ENCODE results near the gene CAPN9. TPM values are rescaled to one million over a fixed set of nuclear protein-coding genes. Genes with fewer than 3 reads are reported as not detected.
A peak's percentile ranks its signal among the peaks of the same experiment; 100 is the strongest.

The CAPN9 gene
- total and polyA plus RNA-seq, 2 donors = 0.19 to 0.46 TPM

DNA sequence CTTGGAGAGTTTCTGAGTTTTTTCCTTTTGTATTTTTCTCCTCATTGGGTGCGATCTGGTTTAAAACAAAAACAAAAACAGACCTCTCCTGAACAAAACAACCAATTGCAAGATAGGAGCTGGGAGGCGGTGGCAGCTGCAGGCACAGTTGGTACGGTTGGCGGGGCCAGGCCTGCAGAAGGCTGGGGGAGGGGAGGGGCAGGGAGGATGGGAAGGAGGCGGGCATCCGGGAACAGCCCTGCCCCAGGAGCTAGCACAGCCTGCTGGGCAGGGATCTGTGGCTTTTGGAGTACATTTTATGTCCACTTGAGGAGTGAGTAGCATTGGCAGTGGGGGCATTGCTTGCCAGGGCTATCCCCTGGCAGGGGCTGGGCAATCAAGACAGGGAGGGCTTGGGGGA, 5.2 kb downstream of the CAPN9 start:
- Histone ChIP-seq H3K4me3 (ENCODE audit: low read length in 2 of 2) (no peak overlapping the region), H3K9me3 (ENCODE audit: control insufficient read depth in 2 of 2, insufficient read depth in 1 of 2, low read length in 1 of 2) (peaks cover 0 to 3% of the 10 kb centered on the region in 2 donors), H3K27ac (ENCODE audit: low read depth in 1 of 2, low read length in 1 of 2) (no peak overlapping the region), H3K36me3 (ENCODE audit: control insufficient read depth in 2 of 2, insufficient read depth in 2 of 2, low read length in 1 of 2) (no peaks in the 10 kb centered on the region), H3K4me1 (ENCODE audit: control insufficient read depth in 2 of 2, insufficient read depth in 2 of 2, low read length in 2 of 2) (peaks cover 2 to 7% of the 10 kb centered on the region in 2 donors), H3K27me3 (ENCODE audit: control insufficient read depth in 2 of 2, insufficient read depth in 1 of 2, low read length in 1 of 2) (no peaks in the 10 kb centered on the region)
- DNase-seq (ENCODE audit: low read depth in 6 of 9, low spot score in 9 of 9) = no peak
- 91% methylated on average over 6 of the region's 6 CpGs for WGBS

DNA sequence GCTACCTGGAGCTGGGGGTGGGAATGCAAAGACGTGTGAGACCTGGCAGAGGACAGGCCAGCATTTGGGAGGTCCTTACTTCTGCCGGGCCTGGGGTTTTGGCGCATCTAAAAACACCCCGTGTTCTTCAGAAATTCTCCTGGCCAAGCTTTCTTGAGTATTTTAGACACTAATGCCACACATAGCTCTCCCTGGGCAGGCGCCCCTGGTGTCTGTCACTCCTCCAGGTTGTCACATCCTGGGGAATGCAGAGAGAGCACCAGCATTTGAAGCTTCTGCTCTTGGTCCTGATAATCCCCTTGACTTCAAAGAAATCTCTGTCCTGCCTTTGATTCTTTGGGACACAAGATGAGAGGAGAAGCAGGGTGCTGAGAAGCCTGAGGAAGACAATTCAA, 6.0 kb downstream of the CAPN9 start:
- H3K27me3 ChIP-seq (ENCODE audit: control insufficient read depth in 2 of 2, insufficient read depth in 1 of 2, low read length in 1 of 2) = peaks cover 0 to 2% of the 10 kb centered on the region in 2 donors
- H3K4me1 ChIP-seq (ENCODE audit: control insufficient read depth in 2 of 2, insufficient read depth in 2 of 2, low read length in 2 of 2) = peaks cover 0 to 7% of the 10 kb centered on the region in 2 donors
- peak in 1 of 9 donors; percentile 12 for DNase-seq (ENCODE audit: low read depth in 6 of 9, low spot score in 9 of 9)
- no peak overlapping the region for H3K4me3 ChIP-seq (ENCODE audit: low read length in 2 of 2)
- H3K9me3 ChIP-seq (ENCODE audit: control insufficient read depth in 2 of 2, insufficient read depth in 1 of 2, low read length in 1 of 2) = peaks cover 0 to 3% of the 10 kb centered on the region in 2 donors
- WGBS = 94% methylated on average over 5 of the region's 5 CpGs
- no peak overlapping the region for H3K27ac ChIP-seq (ENCODE audit: low read depth in 1 of 2, low read length in 1 of 2)
- H3K36me3 ChIP-seq (ENCODE audit: control insufficient read depth in 2 of 2, insufficient read depth in 2 of 2, low read length in 1 of 2) = no peaks in the 10 kb centered on the region

GRCh38 chr1:230753586-230754251, 6.5 kb downstream of the CAPN9 start:
- peak; percentile 26 to 69 (median 43) for DNase-seq (ENCODE audit: low read depth in 6 of 9, low spot score in 9 of 9)
- WGBS = 28% methylated on average over 24 of the region's 24 CpGs
- H3K27me3 ChIP-seq (ENCODE audit: control insufficient read depth in 2 of 2, insufficient read depth in 1 of 2, low read length in 1 of 2) = peaks cover 0 to 2% of the 10 kb centered on the region in 2 donors
- peak overlapping the region in 1 of 2 donors; percentile 55 for H3K27ac ChIP-seq (ENCODE audit: low read depth in 1 of 2, low read length in 1 of 2)
- H3K4me3 ChIP-seq (ENCODE audit: low read length in 2 of 2) = peak overlapping the region; percentile 34 to 45
- H3K4me1 ChIP-seq (ENCODE audit: control insufficient read depth in 2 of 2, insufficient read depth in 2 of 2, low read length in 2 of 2) = peaks cover 0 to 7% of the 10 kb centered on the region in 2 donors
- H3K9me3 ChIP-seq (ENCODE audit: control insufficient read depth in 2 of 2, insufficient read depth in 1 of 2, low read length in 1 of 2) = peaks cover 0 to 3% of the 10 kb centered on the region in 2 donors
- no peaks in the 10 kb centered on the region for H3K36me3 ChIP-seq (ENCODE audit: control insufficient read depth in 2 of 2, insufficient read depth in 2 of 2, low read length in 1 of 2)

- Histone ChIP-seq H3K4me3 (ENCODE audit: low read length in 2 of 2) (no peak overlapping the region), H3K4me1 (ENCODE audit: control insufficient read depth in 2 of 2, insufficient read depth in 2 of 2, low read length in 2 of 2) (peaks cover 0 to 7% of the 10 kb centered on the region in 2 donors), H3K9me3 (ENCODE audit: control insufficient read depth in 2 of 2, insufficient read depth in 1 of 2, low read length in 1 of 2) (no peaks in the 10 kb centered on the region), H3K36me3 (ENCODE audit: control insufficient read depth in 2 of 2, insufficient read depth in 2 of 2, low read length in 1 of 2) (no peaks in the 10 kb centered on the region), H3K27me3 (ENCODE audit: control insufficient read depth in 2 of 2, insufficient read depth in 1 of 2, low read length in 1 of 2) (peaks cover 0 to 2% of the 10 kb centered on the region in 2 donors), H3K27ac (ENCODE audit: low read depth in 1 of 2, low read length in 1 of 2) (no peak overlapping the region)
- DNase-seq (ENCODE audit: low read depth in 6 of 9, low spot score in 9 of 9) = no peak
- WGBS = over 99% methylated on average over 3 of the region's 3 CpGs
Observed at GRCh38 chr1:230754796-230755195, 7.6 kb downstream of the CAPN9 start.

DNA sequence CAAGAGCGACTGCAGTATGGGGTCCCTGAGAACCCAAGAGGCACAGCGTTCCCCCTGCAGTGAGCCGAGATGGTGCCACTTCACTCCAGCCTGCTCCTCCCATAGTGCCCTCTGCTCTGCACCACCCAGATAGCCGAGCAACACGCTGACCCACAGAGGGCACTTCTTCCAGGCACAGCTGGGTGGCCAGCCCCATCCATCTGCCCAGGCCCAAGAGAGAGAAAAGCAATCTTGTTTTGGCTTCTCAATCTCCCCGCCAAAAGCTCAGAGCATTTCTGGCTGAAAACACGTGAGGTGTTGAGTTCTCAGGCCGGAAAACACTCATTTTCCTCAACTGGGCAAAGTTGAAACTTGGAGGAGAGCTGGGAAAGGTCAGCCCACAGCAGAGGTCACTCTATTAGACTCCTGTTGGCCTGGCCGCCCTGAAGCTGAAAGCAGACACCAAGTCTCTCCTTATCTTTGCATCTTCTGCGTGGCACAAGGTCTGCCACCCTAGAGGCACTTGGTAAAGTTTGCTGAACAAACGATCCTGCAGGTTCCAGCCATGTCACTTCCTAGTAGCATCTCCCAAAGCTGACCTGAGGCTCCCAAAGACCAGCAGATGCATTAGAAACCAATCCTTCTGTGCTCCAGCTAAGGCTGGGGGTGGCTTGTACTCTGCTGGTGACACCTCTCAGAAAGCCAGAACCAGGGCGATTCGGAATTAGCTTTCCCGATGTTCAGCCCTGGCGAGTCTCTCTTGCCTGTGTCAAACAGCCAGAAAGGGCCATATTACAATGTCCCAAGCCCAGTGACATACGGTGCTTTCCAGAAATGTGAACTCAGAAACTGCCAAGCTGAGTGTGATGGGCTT, 10.9 kb downstream of the CAPN9 start:
- no peak for DNase-seq (ENCODE audit: low read depth in 6 of 9, low spot score in 9 of 9)
- Histone ChIP-seq H3K9me3 (ENCODE audit: control insufficient read depth in 2 of 2, insufficient read depth in 1 of 2, low read length in 1 of 2) (no peaks in the 10 kb centered on the region), H3K4me1 (ENCODE audit: control insufficient read depth in 2 of 2, insufficient read depth in 2 of 2, low read length in 2 of 2) (peaks cover 0 to 5% of the 10 kb centered on the region in 2 donors), H3K27ac (ENCODE audit: low read depth in 1 of 2, low read length in 1 of 2) (no peak overlapping the region), H3K36me3 (ENCODE audit: control insufficient read depth in 2 of 2, insufficient read depth in 2 of 2, low read length in 1 of 2) (no peaks in the 10 kb centered on the region), H3K27me3 (ENCODE audit: control insufficient read depth in 2 of 2, insufficient read depth in 1 of 2, low read length in 1 of 2) (peaks cover 0 to 6% of the 10 kb centered on the region in 2 donors), H3K4me3 (ENCODE audit: low read length in 2 of 2) (no peak overlapping the region)
- WGBS = 87% methylated on average over 16 of the region's 16 CpGs

DNA sequence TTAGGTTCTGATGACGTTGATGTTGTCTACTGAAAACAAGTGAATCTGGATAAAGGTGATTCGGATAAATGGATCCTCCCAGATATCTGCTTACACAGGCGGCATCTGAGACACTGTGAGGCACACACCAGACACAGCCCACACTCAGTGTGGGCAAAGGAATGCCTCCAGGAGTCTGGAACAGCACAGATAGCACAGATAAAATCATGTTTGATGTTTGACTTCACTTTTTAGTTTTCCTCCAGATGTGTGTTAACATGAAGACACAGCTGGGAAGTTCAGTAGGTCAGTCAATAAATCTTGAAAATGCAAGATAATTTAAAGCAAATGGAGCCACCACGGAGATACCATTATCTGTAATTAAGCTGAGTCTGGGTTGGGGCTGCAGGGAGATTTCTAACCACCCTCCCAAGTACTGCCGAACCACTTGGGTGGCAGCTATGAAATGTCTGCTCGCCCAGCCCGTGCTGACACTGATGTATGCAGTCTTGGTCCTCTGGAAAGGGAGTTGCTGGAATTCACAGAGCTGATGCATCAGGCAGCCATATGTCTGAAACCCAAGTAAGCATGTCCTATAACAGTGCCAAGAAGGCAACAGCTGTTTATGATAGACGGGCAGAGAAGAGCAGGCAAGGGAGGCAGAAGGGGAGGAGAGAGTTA, 11.7 kb downstream of the CAPN9 start:
- H3K4me1 ChIP-seq (ENCODE audit: control insufficient read depth in 2 of 2, insufficient read depth in 2 of 2, low read length in 2 of 2) = no peaks in the 10 kb centered on the region
- peaks cover 0 to 6% of the 10 kb centered on the region in 2 donors for H3K27me3 ChIP-seq (ENCODE audit: control insufficient read depth in 2 of 2, insufficient read depth in 1 of 2, low read length in 1 of 2)
- H3K27ac ChIP-seq (ENCODE audit: low read depth in 1 of 2, low read length in 1 of 2) = no peak overlapping the region
- DNase-seq (ENCODE audit: low read depth in 6 of 9, low spot score in 9 of 9) = no peak
- peaks cover 0 to 3% of the 10 kb centered on the region in 2 donors for H3K9me3 ChIP-seq (ENCODE audit: control insufficient read depth in 2 of 2, insufficient read depth in 1 of 2, low read length in 1 of 2)
- H3K36me3 ChIP-seq (ENCODE audit: control insufficient read depth in 2 of 2, insufficient read depth in 2 of 2, low read length in 1 of 2) = no peaks in the 10 kb centered on the region
- H3K4me3 ChIP-seq (ENCODE audit: low read length in 2 of 2) = no peak overlapping the region
- 83% methylated on average over 8 of the region's 8 CpGs for WGBS

DNA sequence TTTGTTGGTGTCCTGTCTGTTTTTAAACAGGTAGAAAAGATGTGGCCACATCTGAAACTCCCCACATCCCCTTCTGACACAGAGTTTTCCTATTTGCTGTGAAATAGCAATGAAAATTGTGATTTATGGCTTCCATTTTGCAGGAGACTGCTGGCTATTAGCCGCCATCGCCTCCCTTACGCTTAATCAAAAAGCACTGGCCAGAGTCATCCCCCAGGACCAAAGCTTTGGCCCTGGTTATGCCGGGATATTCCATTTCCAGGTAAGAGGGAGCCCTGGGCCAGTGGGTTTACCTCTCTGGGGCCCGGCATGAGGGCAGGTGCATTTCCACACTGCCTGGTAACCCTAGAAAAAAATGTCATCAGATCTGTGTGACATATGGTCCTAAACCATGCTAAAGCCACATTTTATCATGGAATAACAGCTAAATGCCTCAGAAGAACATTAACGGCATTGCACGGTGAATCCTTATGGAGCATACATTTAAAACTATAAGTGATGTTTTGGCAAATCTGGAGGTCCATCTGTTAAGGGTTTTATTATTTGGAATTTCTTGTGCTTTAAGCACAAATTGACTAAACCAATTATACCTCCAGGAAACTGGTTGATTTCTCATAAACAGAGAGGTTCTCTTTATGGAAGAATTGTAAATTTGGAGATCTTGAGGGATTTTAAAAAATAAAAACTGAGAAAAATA, 12.3 kb downstream of the CAPN9 start:
- no peaks in the 10 kb centered on the region for H3K36me3 ChIP-seq (ENCODE audit: control insufficient read depth in 2 of 2, insufficient read depth in 2 of 2, low read length in 1 of 2)
- H3K27ac ChIP-seq (ENCODE audit: low read depth in 1 of 2, low read length in 1 of 2) = no peak overlapping the region
- H3K4me3 ChIP-seq (ENCODE audit: low read length in 2 of 2) = no peak overlapping the region
- 95% methylated on average over 7 of the region's 7 CpGs for WGBS
- no peaks in the 10 kb centered on the region for H3K4me1 ChIP-seq (ENCODE audit: control insufficient read depth in 2 of 2, insufficient read depth in 2 of 2, low read length in 2 of 2)
- peaks cover 0 to 3% of the 10 kb centered on the region in 2 donors for H3K9me3 ChIP-seq (ENCODE audit: control insufficient read depth in 2 of 2, insufficient read depth in 1 of 2, low read length in 1 of 2)
- DNase-seq (ENCODE audit: low read depth in 6 of 9, low spot score in 9 of 9) = no peak
- H3K27me3 ChIP-seq (ENCODE audit: control insufficient read depth in 2 of 2, insufficient read depth in 1 of 2, low read length in 1 of 2) = peaks cover 0 to 6% of the 10 kb centered on the region in 2 donors

DNA sequence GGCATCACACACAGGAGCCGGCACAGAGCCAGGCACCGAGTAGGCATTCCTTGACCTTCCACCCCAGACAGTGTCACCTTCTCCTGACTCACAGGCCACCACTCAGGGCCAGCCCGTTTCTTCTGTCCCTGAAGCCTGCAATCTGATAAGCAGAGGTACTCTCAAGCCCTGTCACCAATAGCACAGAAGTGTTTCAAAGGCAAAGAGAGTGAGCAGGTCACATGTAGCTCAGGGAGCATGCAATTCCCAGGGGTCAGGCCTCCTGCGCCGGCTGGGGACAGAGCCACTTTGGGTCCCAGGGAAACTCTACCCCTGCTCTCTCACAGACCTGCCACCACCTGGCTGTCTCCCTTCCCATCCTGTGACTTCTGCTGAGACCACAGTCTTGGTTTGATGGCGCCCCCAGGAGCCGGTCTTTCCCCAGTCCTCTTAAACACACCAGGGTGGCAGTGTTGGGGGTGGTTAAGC, 13.2 kb downstream of the CAPN9 start:
- H3K9me3 ChIP-seq (ENCODE audit: control insufficient read depth in 2 of 2, insufficient read depth in 1 of 2, low read length in 1 of 2) = peaks cover 0 to 3% of the 10 kb centered on the region in 2 donors
- H3K27ac ChIP-seq (ENCODE audit: low read depth in 1 of 2, low read length in 1 of 2) = no peak overlapping the region
- no peak overlapping the region for H3K4me3 ChIP-seq (ENCODE audit: low read length in 2 of 2)
- no peaks in the 10 kb centered on the region for H3K4me1 ChIP-seq (ENCODE audit: control insufficient read depth in 2 of 2, insufficient read depth in 2 of 2, low read length in 2 of 2)
- DNase-seq (ENCODE audit: low read depth in 6 of 9, low spot score in 9 of 9) = no peak
- H3K36me3 ChIP-seq (ENCODE audit: control insufficient read depth in 2 of 2, insufficient read depth in 2 of 2, low read length in 1 of 2) = no peaks in the 10 kb centered on the region
- 83% methylated on average over 7 of the region's 7 CpGs for WGBS
- peaks cover 0 to 6% of the 10 kb centered on the region in 2 donors for H3K27me3 ChIP-seq (ENCODE audit: control insufficient read depth in 2 of 2, insufficient read depth in 1 of 2, low read length in 1 of 2)
